K562 (cell line): ENCODE results near the gene UCP3. TPM values are rescaled to one million over a fixed set of nuclear protein-coding genes. Genes with fewer than 3 reads are reported as not detected.
A peak's percentile ranks its signal among the peaks of the same experiment; 100 is the strongest.

Experiments
- IRF2 ChIP-seq: sonication (generic); formaldehyde crosslinking; IDR thresholded peaks from 2 replicates; pipeline ENCODE4 v1.8.1; 2022; ENCODE audit warnings: mild to moderate bottlenecking, missing genetic modification reagents
- KDM1A ChIP-seq, 2 experiments: fragments of 450-650 bp; IDR thresholded peaks; 2 replicates each; pipeline ENCODE4 v1.6.1; 2016; ENCODE audit warnings: mild to moderate bottlenecking in 2 of 2
- NEUROD1 ChIP-seq: fragments of 150-350 bp; IDR thresholded peaks from 2 replicates; pipeline ENCODE4 v1.6.1; 2014; ENCODE audit warnings: borderline replicate concordance, low read length, low read depth; ENCODE audit not compliant: partially characterized antibody
- NR4A1 ChIP-seq, 2 experiments: fragments of 250-450 bp in 1 of 2; fragments of 450-650 bp in 1 of 2; sonication (Bioruptor Pico) in 1 of 2; IDR thresholded peaks; 2 replicates each; pipeline versions ENCODE4 v1.4.0 to v1.6.1; 2016 to 2020; ENCODE audit warnings: mild to moderate bottlenecking in 2 of 2, missing compliant biosample characterization in 1 of 2, missing genetic modification characterization in 1 of 2, moderate library complexity in 1 of 2
- POLR3A ChIP-seq: IDR thresholded peaks from 2 replicates; pipeline ENCODE4 v1.6.1; 2011; ENCODE audit warnings: borderline replicate concordance, mild to moderate bottlenecking, moderate library complexity; ENCODE audit not compliant: insufficient read length, insufficient read depth; ENCODE audit errors: extremely low read depth
- SMARCB1 ChIP-seq: IDR thresholded peaks from 2 replicates; pipeline ENCODE4 v1.6.1; 2011; ENCODE audit warnings: improper control_type of control experiment, low read depth; ENCODE audit not compliant: insufficient read length
- SMARCE1 ChIP-seq: fragments of 450-650 bp; IDR thresholded peaks from 2 replicates; pipeline ENCODE4 v1.7.1; 2016; ENCODE audit warnings: mild to moderate bottlenecking
- SRSF7 ChIP-seq: fragments of 200-400 bp; formaldehyde crosslinking; optimal IDR thresholded peaks from 2 replicates; pipeline ENCODE3; 2017; ENCODE audit warnings: mild to moderate bottlenecking, low read depth, low read length
- STAT5A ChIP-seq: IDR thresholded peaks from 2 replicates; pipeline ENCODE4 v1.6.1; 2012; ENCODE audit warnings: low read length, inconsistent platforms, borderline replicate concordance
- polyA plus RNA-seq, 8 experiments: library from polyadenylated mRNA; depleted of rRNA in 4 of 8; stranded (reverse) in 5 of 8; unstranded in 3 of 8; fragments of >200 nt; fragmentation: Nextera tagmentation in 2 of 8; fragmentation: Illumina TruSeq in 1 of 8; extraction: Ambion mirVana in 2 of 8; extraction: Trizol in 1 of 8; gene quantifications; 2 replicates each; pipeline versions ENCODE4 v1.2.1 to v1.2.3, GENCODE V29; 2011 to 2014; ENCODE audit warnings: inconsistent platforms in 1 of 8, missing spikeins in 1 of 8
- total RNA-seq, 7 experiments: library from RNA; depleted of rRNA in 6 of 7; stranded (reverse); fragments of >200 nt in 6 of 7; fragmentation: Illumina TruSeq in 2 of 7; extraction: Trizol in 2 of 7; gene quantifications; 2 replicates each; pipeline versions ENCODE4 v1.2.1 to v1.2.3, GENCODE V29; 2011 to 2021; ENCODE audit warnings: low replicate concordance in 1 of 7
- TF ChIP-seq, protein P1 (sequence below), 2 experiments: fragments of 450-650 bp; IDR thresholded peaks; 2 replicates each; pipeline ENCODE4 v1.6.1; 2016; ENCODE audit warnings: mild to moderate bottlenecking in 2 of 2, borderline replicate concordance in 1 of 2, low read depth in 1 of 2, moderate library complexity in 1 of 2
- TF ChIP-seq, protein P2 (sequence below), 3 experiments: fragments of 200-800 bp in 1 of 3; sonication (Bioruptor generic) in 1 of 3; sonication (generic) in 1 of 3; formaldehyde crosslinking in 1 of 3; IDR thresholded peaks; 2 replicates each; pipeline versions ENCODE4 v1.6.1 to v1.8.0; 2016 to 2022; ENCODE audit warnings: mild to moderate bottlenecking in 2 of 3, missing compliant biosample characterization in 2 of 3, missing genetic modification characterization in 2 of 3, missing genetic modification reagents in 1 of 3
- TF ChIP-seq, protein P3 (sequence below): fragments of 450-650 bp; formaldehyde crosslinking; IDR thresholded peaks from 2 replicates; pipeline ENCODE4 v1.4.0; 2022; ENCODE audit warnings: mild to moderate bottlenecking, moderate library complexity
- TF ChIP-seq, protein P4 (sequence below): fragments of 200-800 bp; sonication (Bioruptor generic); IDR thresholded peaks from 2 replicates; pipeline ENCODE4 v1.6.1; 2017; ENCODE audit warnings: missing genetic modification characterization, missing compliant biosample characterization

The UCP3 gene
- total and polyA plus RNA-seq, 9 of the 15 experiments (the other 6 are each of a cell fraction or from before 2014, with no cell fraction given) = 0.05 to 0.65 (median 0.25) TPM; not detected in 2

DNA sequence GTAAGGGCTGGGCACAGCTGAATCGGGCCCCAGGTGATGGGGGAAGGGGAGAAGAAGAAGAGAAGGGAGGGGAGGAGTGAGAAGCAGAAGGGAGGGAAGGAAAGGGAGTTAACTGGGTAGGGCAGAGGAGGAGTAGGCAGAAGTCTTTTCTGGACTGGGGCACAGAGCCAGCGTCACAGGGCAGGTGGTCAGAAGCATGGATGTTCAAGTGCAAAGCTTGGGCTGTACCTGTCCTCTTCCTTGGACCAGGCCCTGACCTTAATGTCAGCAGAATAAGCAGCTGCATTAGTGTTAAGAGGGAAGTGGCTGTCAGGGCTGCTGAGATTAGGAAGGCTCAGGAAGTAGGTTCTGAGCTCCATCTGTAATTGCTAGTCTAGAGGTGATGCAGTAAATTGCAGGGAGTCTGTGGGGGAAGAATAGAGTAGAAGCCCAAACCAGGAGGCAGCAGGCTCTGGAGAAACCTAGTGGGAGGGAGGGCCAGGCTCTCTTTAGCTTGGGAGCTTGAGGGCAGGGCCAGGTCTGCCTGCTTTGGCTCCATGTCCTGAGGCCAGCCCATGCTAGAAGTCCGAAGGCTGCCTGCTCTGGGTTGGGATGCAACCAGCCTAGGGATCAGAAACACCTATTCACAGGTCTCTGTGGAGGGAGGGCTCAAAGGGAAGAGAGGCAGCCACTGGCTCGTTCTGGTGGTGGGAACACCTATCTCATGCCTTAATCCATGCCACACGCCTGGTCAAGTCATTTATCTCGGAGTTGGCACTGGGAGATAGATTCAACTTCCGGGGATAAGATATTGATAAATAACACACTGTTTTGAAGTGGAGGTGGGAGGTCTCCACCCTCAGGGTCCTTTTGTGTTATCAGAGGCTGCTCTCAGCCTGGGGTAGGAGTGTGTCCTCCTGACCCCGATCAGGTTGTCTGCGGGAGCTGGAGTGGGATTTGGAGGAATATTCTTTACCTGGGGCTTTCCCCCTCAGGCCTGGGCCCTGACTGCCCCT, 1.7 kb upstream of the UCP3 start (continued):
- TF ChIP-seq, protein P1, sequence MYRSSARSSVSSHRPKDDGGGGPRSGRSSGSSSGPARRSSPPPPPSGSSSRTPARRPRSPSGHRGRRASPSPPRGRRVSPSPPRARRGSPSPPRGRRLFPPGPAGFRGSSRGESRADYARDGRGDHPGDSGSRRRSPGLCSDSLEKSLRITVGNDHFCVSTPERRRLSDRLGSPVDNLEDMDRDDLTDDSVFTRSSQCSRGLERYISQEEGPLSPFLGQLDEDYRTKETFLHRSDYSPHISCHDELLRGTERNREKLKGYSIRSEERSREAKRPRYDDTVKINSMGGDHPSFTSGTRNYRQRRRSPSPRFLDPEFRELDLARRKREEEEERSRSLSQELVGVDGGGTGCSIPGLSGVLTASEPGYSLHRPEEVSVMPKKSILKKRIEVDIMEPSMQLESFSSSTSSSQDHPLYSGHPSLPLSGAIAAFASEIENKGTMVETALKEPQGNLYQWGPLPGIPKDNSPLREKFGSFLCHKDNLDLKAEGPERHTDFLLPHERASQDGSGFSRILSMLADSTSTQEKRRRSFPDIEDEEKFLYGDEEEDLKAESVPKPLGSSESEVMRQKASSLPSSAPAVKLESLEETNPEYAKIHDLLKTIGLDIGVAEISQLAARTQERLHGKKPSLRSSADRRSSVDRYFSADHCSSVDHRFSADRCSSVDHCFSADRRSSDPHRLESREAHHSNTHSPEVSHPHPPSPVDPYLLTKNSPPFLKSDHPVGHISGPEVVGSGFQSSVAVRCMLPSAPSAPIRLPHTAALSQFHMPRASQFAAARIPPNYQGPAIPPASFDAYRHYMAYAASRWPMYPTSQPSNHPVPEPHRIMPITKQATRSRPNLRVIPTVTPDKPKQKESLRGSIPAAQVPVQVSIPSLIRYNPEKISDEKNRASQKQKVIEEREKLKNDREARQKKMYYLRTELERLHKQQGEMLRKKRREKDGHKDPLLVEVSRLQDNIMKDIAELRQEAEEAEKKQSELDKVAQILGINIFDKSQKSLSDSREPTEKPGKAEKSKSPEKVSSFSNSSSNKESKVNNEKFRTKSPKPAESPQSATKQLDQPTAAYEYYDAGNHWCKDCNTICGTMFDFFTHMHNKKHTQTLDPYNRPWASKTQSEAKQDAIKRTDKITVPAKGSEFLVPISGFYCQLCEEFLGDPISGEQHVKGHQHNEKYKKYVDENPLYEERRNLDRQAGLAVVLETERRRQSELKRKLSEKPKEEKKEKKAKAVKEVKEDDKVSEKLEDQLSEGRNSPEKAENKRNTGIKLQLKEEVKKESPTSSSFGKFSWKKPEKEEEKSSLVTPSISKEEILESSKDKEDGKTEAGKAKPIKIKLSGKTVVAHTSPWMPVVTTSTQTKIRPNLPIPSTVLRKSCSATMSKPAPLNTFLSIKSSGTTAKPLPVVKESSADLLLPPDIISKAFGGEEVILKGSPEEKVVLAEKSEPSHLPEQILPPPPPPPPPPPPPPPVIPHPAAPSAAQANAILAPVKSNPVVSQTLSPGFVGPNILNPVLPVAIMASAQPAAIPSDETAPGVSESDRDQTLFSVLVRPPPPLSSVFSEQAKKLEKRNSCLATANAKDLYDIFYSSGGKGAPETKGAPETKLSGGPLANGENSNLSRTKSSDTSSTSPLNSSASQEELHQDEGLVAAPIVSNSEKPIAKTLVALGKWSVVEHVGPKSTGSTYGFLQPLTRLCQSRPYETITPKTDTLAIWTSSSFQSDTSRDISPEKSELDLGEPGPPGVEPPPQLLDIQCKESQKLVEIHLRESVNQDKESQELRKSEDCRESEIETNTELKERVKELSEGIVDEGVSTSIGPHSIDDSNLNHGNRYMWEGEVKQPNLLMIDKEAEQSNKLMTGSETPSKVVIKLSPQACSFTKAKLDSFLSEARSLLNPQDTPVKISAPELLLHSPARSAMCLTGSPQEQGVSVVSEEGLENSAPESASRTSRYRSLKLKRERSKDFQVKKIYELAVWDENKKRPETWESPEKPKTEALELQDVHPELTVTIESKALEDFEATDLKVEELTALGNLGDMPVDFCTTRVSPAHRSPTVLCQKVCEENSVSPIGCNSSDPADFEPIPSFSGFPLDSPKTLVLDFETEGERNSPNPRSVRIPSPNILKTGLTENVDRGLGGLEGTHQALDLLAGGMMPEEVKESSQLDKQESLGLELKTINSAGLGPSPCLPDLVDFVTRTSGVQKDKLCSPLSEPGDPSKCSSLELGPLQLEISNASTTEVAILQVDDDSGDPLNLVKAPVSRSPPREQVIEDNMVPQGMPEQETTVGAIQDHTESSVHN (IDR thresholded peaks at IDR 0.05; ENCODE audit: borderline replicate concordance in 1 of 2, low read depth in 1 of 2) = no peak
- TF ChIP-seq IRF2 (CRISPR knock-in tag) (no peak), STAT5A (no peak), SRSF7 (no peak), SMARCB1 (no peak), KDM1A (IDR thresholded peaks at IDR 0.05) (peak in 1 of 2 experiments; percentile 52; a peak in 1 of 4 replicates), SMARCE1 (no peak), POLR3A (no peak), NR4A1 (CRISPR knock-in tag; IDR thresholded peaks at IDR 0.05) (no peak), NR4A1 (tag; IDR thresholded peaks at IDR 0.05) (no peak), NEUROD1 (no peak)
- TF ChIP-seq, protein P2, sequence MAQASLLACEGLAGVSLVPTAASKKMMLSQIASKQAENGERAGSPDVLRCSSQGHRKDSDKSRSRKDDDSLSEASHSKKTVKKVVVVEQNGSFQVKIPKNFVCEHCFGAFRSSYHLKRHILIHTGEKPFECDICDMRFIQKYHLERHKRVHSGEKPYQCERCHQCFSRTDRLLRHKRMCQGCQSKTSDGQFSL (CRISPR knock-in tag; IDR thresholded peaks at IDR 0.05) = no peak
- TF ChIP-seq, protein P2 (tag; IDR thresholded peaks at IDR 0.05) = no peak
- TF ChIP-seq, protein P3, sequence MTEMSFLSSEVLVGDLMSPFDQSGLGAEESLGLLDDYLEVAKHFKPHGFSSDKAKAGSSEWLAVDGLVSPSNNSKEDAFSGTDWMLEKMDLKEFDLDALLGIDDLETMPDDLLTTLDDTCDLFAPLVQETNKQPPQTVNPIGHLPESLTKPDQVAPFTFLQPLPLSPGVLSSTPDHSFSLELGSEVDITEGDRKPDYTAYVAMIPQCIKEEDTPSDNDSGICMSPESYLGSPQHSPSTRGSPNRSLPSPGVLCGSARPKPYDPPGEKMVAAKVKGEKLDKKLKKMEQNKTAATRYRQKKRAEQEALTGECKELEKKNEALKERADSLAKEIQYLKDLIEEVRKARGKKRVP (CRISPR knock-in tag) = no peak
- TF ChIP-seq, protein P4, sequence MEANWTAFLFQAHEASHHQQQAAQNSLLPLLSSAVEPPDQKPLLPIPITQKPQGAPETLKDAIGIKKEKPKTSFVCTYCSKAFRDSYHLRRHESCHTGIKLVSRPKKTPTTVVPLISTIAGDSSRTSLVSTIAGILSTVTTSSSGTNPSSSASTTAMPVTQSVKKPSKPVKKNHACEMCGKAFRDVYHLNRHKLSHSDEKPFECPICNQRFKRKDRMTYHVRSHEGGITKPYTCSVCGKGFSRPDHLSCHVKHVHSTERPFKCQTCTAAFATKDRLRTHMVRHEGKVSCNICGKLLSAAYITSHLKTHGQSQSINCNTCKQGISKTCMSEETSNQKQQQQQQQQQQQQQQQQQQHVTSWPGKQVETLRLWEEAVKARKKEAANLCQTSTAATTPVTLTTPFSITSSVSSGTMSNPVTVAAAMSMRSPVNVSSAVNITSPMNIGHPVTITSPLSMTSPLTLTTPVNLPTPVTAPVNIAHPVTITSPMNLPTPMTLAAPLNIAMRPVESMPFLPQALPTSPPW (CRISPR knock-in tag) = no peak
